ENCODE results near the gene CEP112.

GRCh38 chr17:65985571-65985970 lies 206.4 kb downstream of the CEP112 start:
- TF ChIP-seq, protein P1, sequence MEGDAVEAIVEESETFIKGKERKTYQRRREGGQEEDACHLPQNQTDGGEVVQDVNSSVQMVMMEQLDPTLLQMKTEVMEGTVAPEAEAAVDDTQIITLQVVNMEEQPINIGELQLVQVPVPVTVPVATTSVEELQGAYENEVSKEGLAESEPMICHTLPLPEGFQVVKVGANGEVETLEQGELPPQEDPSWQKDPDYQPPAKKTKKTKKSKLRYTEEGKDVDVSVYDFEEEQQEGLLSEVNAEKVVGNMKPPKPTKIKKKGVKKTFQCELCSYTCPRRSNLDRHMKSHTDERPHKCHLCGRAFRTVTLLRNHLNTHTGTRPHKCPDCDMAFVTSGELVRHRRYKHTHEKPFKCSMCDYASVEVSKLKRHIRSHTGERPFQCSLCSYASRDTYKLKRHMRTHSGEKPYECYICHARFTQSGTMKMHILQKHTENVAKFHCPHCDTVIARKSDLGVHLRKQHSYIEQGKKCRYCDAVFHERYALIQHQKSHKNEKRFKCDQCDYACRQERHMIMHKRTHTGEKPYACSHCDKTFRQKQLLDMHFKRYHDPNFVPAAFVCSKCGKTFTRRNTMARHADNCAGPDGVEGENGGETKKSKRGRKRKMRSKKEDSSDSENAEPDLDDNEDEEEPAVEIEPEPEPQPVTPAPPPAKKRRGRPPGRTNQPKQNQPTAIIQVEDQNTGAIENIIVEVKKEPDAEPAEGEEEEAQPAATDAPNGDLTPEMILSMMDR (IDR thresholded peaks at IDR 0.05; ENCODE audit: low read depth, low read length): no peak
- no peak for TF ChIP-seq POLR2A (IDR thresholded peaks at IDR 0.05; ENCODE audit: extremely low read depth, insufficient read length)

Data from NB4 (cell line).